Kidney epithelial cell (primary cell): ENCODE results near the gene TMEM158. TPM values are rescaled to one million over a fixed set of nuclear protein-coding genes. Genes with fewer than 3 reads are reported as not detected.

ENCODE experiments used
- DNase-seq: peaks from one replicate; pipeline ENCODE4 v3.0.0-alpha.2; 2010; ENCODE audit warnings: low read depth
- H3K27me3 ChIP-seq: 2 replicates; pipeline ENCODE4 v1.6.0; 2011; ENCODE audit warnings: low read length; ENCODE audit not compliant: control insufficient read depth, insufficient read depth
- H3K36me3 ChIP-seq: 2 replicates; pipeline ENCODE4 v1.5.1; 2011; ENCODE audit warnings: low read length; ENCODE audit not compliant: control insufficient read depth, insufficient read depth
- H3K4me3 ChIP-seq: 2 replicates; pipeline ENCODE4 v1.5.1; 2011; ENCODE audit warnings: low read depth, mild to moderate bottlenecking, control low read depth, low read length
- CTCF ChIP-seq: IDR thresholded peaks from 2 replicates; pipeline ENCODE4 v1.5.1; 2011; ENCODE audit warnings: mild to moderate bottlenecking, moderate library complexity, low read length, control low read depth, inconsistent platforms; ENCODE audit not compliant: insufficient read depth, poor library complexity, severe bottlenecking
- total RNA-seq: library from RNA; depleted of rRNA; stranded (reverse); fragments of >200 nt; gene quantifications from 2 replicates; pipeline ENCODE4 v1.2.3, GENCODE V29; 2015

TMEM158 gene
- total RNA-seq, 1 donor from 2014 or later: 5.8 TPM

- no peaks in the 10 kb centered on the region for H3K36me3 ChIP-seq
- no peak for TF ChIP-seq CTCF
- H3K4me3 ChIP-seq: no peak overlapping the region
- no peaks in the 10 kb centered on the region for H3K27me3 ChIP-seq
- DNase-seq: no peak
These were observed 26.7 kb upstream of the TMEM158 start for GRCh38 chr3:45252826-45253225.

- no peaks in the 10 kb centered on the region for H3K36me3 ChIP-seq
- no peak for DNase-seq
- peaks cover 2% of the 10 kb centered on the region for H3K27me3 ChIP-seq
- TF ChIP-seq CTCF: no peak
- H3K4me3 ChIP-seq: no peak overlapping the region
These were observed 23.3 kb upstream of the TMEM158 start for GRCh38 chr3:45249391-45249790.

GRCh38 chr3:45246241-45246640 is 20.2 kb upstream of the TMEM158 start:
- no peak for TF ChIP-seq CTCF
- Histone ChIP-seq H3K27me3 (peaks cover 2% of the 10 kb centered on the region), H3K36me3 (no peaks in the 10 kb centered on the region)

GRCh38 chr3:45244356-45244755 is 18.3 kb upstream of the TMEM158 start:
- no peak for DNase-seq
- no peak overlapping the region for H3K4me3 ChIP-seq
- peaks cover 2% of the 10 kb centered on the region for H3K27me3 ChIP-seq
- H3K36me3 ChIP-seq: no peaks in the 10 kb centered on the region
- no peak for TF ChIP-seq CTCF

More at GRCh38 chr3:45246241-45246640, 20.2 kb upstream of the TMEM158 start:
- H3K4me3 ChIP-seq: no peak overlapping the region
- no peak for DNase-seq

GRCh38 chr3:45241206-45241605 is 15.1 kb upstream of the TMEM158 start:
- DNase-seq: no peak
- Histone ChIP-seq H3K4me3 (no peak overlapping the region), H3K27me3 (peaks cover 2% of the 10 kb centered on the region), H3K36me3 (no peaks in the 10 kb centered on the region)
- no peak for TF ChIP-seq CTCF

- Histone ChIP-seq H3K27me3 (peaks cover 2% of the 10 kb centered on the region), H3K4me3 (no peak overlapping the region), H3K36me3 (no peaks in the 10 kb centered on the region)
- no peak for TF ChIP-seq CTCF
- no peak for DNase-seq
These were observed 14.2 kb upstream of the TMEM158 start for GRCh38 chr3:45240292-45240691.
